GM12892 (cell line): ENCODE data around the gene ID2.

Experiments
- POLR2A ChIP-seq: IDR thresholded peaks from 2 replicates; pipeline ENCODE4 v1.6.1; 2011; ENCODE audit warnings: low read depth, low read length, control low read depth
- POLR2AphosphoS5 ChIP-seq: IDR thresholded peaks from 2 replicates; pipeline ENCODE4 v1.6.1; 2011; ENCODE audit warnings: low read depth, low read length, control low read depth
- TAF1 ChIP-seq: IDR thresholded peaks from 2 replicates; pipeline ENCODE4 v1.6.1; 2011; ENCODE audit warnings: low read depth, mild to moderate bottlenecking, control low read depth, low read length, borderline replicate concordance

GRCh38 chr2:8679567-8679826 is 2.4 kb upstream of the ID2 start:
- TF ChIP-seq POLR2AphosphoS5, result no peak
- TF ChIP-seq POLR2A, result no peak
- no peak for TF ChIP-seq TAF1
